ENCODE measurements around the gene TREH. TPM values are rescaled to one million over a fixed set of nuclear protein-coding genes. Genes with fewer than 3 reads are reported as not detected.

Gene TREH
- total and polyA plus RNA-seq, 2 experiments from 2014 or later = 0.36 TPM; not detected in 1

DNA sequence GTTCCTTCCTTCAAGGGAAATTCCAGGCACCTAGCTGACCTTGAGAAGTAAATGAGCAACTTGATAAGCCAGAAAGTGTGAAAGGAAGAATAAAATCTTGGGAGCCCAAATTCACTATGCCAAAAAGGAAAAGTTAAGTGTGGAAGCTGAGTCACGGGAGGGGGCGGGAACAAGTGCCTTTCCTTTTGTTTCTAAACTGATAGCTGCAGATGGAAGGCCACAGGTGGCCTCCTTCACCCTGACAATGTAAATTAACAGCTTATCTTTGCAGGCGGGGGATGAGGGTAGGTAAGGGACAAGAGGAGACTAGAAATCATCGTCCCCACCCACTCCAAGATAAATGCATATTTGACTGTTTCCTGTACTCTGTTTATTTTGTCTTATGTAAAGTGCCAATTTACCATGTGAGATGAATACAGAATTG is 36.4 kb upstream of the TREH start:
- Histone ChIP-seq H3K27me3 (ENCODE audit: insufficient read depth) (no peaks in the 10 kb centered on the region), H4K20me1 (replicated peaks; ENCODE audit: insufficient read depth) (no peaks in the 10 kb centered on the region), H3K4me3 (0 out of 2 replicates have a peak overlapping the region, but pooled peaks have one; percentile 1), H3K79me2 (replicated peaks; ENCODE audit: insufficient read depth) (peaks cover 31% of the 10 kb centered on the region), H2AFZ (no peak overlapping the region), H3K9me2 (ENCODE audit: insufficient read depth) (no peaks in the 10 kb centered on the region), H3K36me3 (ENCODE audit: insufficient read depth) (no peaks in the 10 kb centered on the region), H3K4me1 (ENCODE audit: insufficient read depth) (peaks cover 48% of the 10 kb centered on the region), H3K4me2 (peak overlapping the region; percentile 55), H3F3A (replicated peaks; ENCODE audit: low read depth) (peaks cover 18% of the 10 kb centered on the region), H3K27ac (ENCODE audit: low read depth) (peak overlapping the region; percentile 98)
- Mint-ChIP-seq H3K4me1 (peaks cover 58% of the 10 kb centered on the region), H3K4me3 (peak overlapping the region; percentile 52), H3K27me3 (ENCODE audit: insufficient read depth, low read depth, poor library complexity) (peaks cover 20% of the 10 kb centered on the region), H3K9me3 (no peaks in the 10 kb centered on the region; the same call in 2 of the 3 replicates), H3K36me3 (ENCODE audit: low read depth) (peaks cover 53% of the 10 kb centered on the region), H3K27ac (peak overlapping the region; percentile 100)
- DNase-seq (ENCODE audit: low spot score) (peak; percentile 91), ATAC-seq (peak; percentile 89)
- TF ChIP-seq POLR2AphosphoS5 (IDR thresholded peaks at IDR 0.05; ENCODE audit: low read depth) (peak; percentile 46; the same call in 1 of the 2 replicates), STAT1 (IDR thresholded peaks at IDR 0.05; ENCODE audit: unreplicated experiment) (no peak), CTCF (conservative IDR thresholded peaks at IDR 0.05; ENCODE audit: low read depth in 2 of 2) (no peak), ZNF114 (CRISPR knock-in tag; IDR thresholded peaks at IDR 0.05) (no peak), EZH2 (IDR thresholded peaks at IDR 0.05; ENCODE audit: low read depth, unreplicated experiment) (no peak), ZNF462 (CRISPR knock-in tag; IDR thresholded peaks at IDR 0.05) (no peak), ETS1 (IDR thresholded peaks at IDR 0.05) (no peak), REST (IDR thresholded peaks at IDR 0.05; ENCODE audit: unreplicated experiment) (no peak), JUNB (IDR thresholded peaks at IDR 0.05; ENCODE audit: unreplicated experiment) (no peak), ZNF331 (CRISPR knock-in tag; IDR thresholded peaks at IDR 0.05; ENCODE audit: low read depth) (no peak), CREB1 (CRISPR knock-in tag; IDR thresholded peaks at IDR 0.05; ENCODE audit: low read depth) (peak; percentile 22; the same call in 1 of the 2 replicates), NANOG (IDR thresholded peaks at IDR 0.05; ENCODE audit: borderline replicate concordance) (peak; percentile 83), EZH2phosphoT487 (IDR thresholded peaks at IDR 0.05; ENCODE audit: unreplicated experiment) (no peak)
